ENCODE data around the gene FRMPD4.

The FRMPD4 gene

DNA sequence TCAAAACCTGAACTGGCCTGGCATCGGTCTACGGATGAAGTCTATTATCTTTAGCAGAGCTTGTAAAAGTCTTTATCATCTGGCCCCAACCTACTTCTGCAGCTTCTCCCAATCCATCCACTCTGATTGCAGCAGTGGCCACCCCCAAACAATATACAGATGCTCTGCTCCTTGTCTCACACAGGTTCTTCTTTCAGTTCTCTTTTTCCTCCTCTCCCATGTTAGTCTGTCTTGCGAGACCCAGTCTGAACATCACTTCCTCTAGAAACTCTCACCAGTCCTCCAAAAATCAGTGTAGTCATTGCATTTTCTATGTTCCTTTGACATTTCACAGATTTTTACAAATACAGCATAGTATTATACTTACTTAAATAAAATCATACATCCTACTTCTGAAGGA lies 163.0 kb downstream of the FRMPD4 start:
- DNase-seq (ENCODE audit: low read depth in 2 of 2): no peak

DNA sequence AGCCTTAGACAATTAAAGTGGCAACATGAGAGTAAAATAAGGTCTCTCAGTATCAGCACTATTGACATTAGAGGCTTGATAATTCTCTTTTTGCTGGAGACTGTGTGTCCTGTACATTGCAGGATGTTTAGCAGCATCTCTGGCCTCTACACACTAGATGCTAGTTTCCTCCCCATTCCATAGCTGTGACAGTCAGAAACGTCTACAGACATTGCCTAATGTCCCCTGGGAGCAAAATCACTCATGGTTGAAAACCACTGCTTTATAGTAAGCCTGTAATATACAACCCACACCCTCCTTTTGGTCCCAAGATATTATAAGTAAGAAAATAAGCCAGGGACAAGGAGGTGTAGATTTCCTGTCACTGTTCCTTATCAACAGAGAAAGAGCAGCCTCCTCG lies 166.0 kb downstream of the FRMPD4 start:
- no peak for DNase-seq (ENCODE audit: low read depth in 2 of 2)

DNA sequence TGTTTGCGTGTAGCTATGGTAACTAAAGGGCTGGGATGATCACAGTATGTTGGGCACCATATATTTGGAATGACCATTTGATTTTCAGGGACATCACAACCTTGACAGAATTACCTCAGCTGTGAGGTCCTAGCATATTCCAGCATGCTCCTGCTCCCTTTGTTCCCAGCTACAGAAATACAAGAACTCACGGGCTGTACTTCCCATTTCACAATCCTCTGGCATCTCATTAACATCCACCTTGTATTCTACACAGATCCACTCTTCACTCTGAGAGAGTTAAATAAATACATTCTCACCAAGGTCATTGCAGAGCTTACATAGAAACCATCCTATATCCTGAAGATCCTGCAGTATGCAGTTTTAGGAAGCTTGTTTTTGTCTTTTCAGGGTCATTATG lies 169.7 kb downstream of the FRMPD4 start:
- DNase-seq (ENCODE audit: low read depth in 2 of 2): no peak

DNA sequence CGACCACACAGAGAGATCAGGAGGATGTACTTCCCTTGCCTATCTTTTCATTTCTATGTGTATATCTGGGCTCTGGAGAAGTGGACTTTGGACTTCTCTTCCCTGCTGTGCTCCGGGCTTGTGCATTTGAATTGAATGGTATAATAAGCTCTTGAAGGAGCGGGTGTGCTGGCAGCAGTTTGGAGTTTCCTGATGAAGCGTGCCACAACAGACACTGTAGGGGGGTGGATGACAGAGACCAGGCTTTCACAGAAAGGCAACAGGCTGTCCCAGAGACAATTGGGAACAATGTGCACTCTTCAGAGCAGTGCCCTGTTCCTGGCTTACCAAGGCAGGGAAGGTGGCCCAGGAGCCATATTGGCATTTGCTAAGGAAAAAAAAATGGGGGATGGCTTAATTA lies 170.1 kb downstream of the FRMPD4 start:
- no peak for DNase-seq (ENCODE audit: low read depth in 2 of 2)

GRCh38 chrX:12309040-12309743 lies 170.9 kb downstream of the FRMPD4 start:
- no peak for DNase-seq (ENCODE audit: low read depth in 2 of 2)

DNA sequence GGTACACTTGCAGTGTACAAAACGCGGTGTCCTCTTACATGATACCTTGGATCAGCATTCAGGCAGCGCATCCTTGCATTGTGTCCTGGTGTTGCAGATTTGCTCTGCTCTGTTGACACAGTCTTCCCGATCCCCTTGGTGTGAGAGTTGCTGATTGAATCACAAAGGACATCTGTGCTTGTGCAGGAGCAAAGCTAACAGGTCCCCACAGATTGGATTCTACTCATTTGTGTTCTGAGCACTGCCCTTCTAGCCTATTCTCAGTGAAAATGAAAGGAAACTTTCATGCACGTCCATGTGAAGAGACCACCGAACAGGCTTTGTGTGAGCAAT lies 171.4 kb downstream of the FRMPD4 start:
- DNase-seq (ENCODE audit: low read depth in 2 of 2): no peak

- DNase-seq (ENCODE audit: low read depth in 2 of 2): no peak
These were observed 176.4 kb downstream of the FRMPD4 start for GRCh38 chrX:12314651-12315050.

DNA sequence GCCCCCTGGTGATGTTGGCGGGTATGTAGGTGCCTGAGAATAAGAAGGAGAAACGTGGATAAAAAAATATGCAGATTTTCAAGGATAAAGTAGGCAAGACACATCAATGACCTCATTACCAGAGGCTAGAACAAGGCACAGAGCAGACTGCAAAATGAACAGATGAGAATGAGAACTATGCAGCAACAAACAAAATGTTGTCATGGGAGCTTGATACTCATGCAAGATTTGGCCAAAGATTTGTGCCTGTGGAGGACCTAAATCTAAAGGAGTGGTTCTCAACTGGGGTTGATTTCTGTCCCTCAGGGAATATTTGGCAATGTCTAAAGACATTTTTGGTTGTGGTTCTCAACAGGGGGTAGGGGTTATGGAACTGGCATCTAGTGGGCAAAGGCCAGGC lies 177.3 kb downstream of the FRMPD4 start:
- no peak for DNase-seq (ENCODE audit: low read depth in 2 of 2)

GRCh38 chrX:12319003-12319519 lies 180.8 kb downstream of the FRMPD4 start:
- no peak for DNase-seq (ENCODE audit: low read depth in 2 of 2)

- no peak for DNase-seq (ENCODE audit: low read depth in 2 of 2)
These were observed 181.7 kb downstream of the FRMPD4 start for GRCh38 chrX:12319992-12320391.

DNA sequence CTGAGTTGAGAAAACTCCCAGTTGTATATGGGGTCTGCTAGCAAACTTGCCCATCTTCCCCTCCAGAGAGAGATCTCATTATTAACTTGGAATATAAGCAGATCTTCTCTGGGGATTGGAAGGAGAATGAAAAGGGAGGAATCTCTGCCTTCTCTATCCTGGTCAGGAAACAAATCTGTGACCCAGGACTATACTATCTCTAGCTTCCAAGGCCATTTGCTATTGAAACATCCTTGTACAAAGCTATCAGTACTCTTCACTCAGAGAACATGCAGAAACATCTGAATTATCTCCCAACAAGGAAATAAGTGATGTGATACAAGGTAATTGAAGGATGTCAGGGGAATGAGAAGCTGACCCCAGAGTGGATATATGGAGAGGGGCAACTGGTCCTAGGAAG lies 183.8 kb downstream of the FRMPD4 start:
- no peak for DNase-seq (ENCODE audit: low read depth in 2 of 2)

DNA sequence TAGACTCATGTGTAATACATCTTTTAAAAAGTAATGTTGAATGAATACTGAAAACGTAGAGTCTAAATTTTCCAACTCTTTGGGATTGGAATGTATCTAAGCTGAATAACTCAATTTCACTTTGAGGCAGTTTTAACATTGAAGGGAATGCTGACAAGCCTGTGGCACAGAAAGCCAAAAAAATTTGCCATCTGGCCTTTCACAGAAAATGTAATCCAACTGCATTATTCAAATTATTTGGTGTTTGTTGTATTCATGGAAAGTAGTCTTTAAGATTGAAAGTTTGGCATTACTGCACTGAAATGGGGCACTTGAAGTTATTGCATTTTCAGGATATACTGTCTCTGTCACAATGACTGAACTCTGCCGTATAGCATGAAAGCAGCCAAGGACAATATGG lies 186.9 kb downstream of the FRMPD4 start:
- DNase-seq (ENCODE audit: low read depth in 2 of 2): no peak

DNA sequence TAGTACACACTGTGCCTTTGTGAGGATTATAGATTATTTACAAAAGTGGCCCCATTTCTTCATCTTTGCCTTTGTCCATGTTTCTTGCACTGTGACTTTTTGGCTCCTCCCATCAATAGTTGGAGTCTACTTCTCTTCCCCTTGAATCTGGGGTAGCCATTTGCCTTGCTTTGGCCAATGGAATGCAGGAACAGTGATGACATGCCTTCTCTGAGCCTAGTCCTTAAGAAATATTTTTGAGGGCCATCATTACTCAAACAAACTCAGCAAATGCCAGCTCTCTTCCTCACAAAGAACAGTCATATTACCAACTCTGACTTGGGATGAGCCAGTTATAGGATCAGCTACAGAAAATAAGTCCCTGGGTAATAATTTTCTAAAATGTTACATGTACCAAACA lies 189.6 kb downstream of the FRMPD4 start:
- DNase-seq (ENCODE audit: low read depth in 2 of 2): no peak

GRCh38 chrX:12329476-12329875 lies 191.2 kb downstream of the FRMPD4 start:
- DNase-seq (ENCODE audit: low read depth in 2 of 2): no peak

DNA sequence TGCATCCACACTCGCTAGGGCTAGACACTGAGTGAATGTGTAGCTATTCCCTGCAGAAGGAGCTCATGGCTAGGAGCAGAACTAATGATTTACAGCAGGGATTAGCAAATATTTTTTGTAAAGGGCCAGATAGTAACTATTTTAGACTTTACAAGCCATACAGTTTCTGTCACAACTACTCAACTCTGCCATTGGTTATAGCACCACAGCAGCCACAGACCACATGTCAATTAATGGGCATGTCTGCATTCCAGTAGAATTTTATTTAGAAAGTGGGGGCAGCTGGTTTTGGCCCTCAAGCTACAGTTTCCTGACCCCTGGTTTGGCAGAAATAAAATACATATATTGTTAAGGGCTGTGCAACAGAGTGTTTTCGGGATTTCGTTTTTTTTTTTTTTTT lies 192.6 kb downstream of the FRMPD4 start:
- no peak for DNase-seq (ENCODE audit: low read depth in 2 of 2)

DNA sequence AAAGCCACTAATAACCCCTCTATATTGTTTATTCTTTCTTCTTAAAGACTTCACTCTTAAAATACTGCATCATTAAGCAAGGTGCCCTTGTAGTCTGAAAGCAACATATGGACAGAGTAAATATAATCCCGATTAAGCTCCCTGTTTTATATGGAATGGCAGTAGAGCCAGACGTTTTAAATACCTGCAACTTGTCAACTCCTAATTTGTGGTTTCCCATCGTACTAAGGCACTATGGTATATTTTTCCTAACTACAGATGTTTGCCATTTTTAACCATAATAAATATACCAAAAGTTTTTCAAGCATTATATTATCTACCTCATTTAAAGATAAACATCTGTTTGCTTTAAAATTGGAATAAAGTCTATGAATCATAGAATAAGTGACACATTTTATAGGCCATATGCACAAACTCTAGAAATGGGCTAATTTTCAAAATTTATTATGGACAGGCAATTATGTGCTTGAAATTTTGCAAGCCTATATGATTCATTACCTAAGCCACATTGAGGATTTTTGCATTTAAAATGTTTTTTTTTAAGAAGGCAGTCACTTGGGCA lies 194.6 kb downstream of the FRMPD4 start:
- DNase-seq (ENCODE audit: low read depth in 2 of 2): no peak

DNA sequence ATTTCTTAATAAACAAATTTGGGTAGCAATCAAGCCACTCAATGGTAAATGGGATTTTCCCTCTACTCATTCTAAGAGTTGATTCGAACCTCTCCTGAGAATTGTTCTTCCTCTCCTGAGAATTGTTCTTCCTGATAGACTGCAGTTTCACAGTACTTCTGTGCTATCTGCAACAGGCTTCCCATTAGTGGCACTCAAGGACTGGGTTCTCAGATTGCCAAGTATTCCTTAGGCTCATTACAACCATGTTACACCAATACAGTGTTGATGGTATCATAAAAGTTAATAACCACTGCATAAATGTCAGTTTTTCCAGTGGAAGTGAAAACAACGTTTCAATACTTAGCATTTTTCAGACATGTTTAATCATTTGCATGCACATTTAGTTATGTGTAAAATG lies 201.6 kb downstream of the FRMPD4 start:
- DNase-seq (ENCODE audit: low read depth in 2 of 2): no peak

- no peak for DNase-seq (ENCODE audit: low read depth in 2 of 2)
These were observed 206.7 kb downstream of the FRMPD4 start for GRCh38 chrX:12344954-12345353.

DNA sequence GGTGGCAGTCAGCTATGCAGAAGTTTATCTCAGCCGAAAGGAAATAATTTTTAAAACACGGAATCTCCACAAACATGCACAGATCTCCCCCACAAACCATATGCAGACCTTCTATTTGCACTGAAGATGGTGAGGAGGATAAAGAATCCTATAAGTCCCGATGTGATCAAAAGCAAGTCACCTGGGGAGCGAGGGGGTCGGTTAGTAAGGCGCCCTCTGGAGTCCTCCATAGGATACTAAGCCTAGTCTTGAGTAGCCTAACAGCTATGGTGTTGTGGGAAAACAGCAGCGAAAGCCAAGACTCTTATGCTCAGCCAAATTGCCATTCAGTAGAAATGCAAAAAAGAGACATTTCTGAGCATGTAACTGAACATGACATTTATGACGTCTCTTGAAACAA lies 210.9 kb downstream of the FRMPD4 start:
- DNase-seq (ENCODE audit: low read depth in 2 of 2): no peak

- no peak for DNase-seq (ENCODE audit: low read depth in 2 of 2)
These were observed 214.6 kb downstream of the FRMPD4 start for GRCh38 chrX:12352922-12353321.

DNA sequence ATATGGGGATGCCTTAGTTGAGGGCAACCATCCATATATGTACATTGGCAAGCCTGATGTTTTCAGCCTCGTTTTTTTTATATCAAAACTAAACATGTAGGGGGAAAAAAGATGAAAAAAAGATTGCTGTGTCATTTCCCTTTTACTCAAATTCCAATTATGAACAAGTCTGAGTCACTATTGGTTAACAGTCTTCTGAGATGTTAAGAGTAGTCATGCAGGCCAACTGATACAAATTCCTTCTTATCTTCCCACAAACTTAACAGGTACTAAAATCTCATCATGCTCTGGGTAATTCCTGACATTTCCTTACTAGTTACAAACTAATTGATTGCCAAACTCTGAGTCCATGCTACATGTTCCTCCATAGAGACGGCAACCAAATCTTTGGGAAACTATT lies 222.1 kb downstream of the FRMPD4 start:
- DNase-seq (ENCODE audit: low read depth in 2 of 2): no peak

GRCh38 chrX:12360986-12361598 lies 222.8 kb downstream of the FRMPD4 start:
- DNase-seq (ENCODE audit: low read depth in 2 of 2): no peak

GRCh38 chrX:12363216-12363615 lies 224.9 kb downstream of the FRMPD4 start:
- no peak for DNase-seq (ENCODE audit: low read depth in 2 of 2)

All from stimulated activated CD8-positive, alpha-beta memory T cell treated with anti-CD3 and anti-CD28 coated beads, Interleukin-7, amount 100 ng/mL, for 1 hour (primary cell).